Activated CD4-positive, alpha-beta T cell treated with anti-CD3 and anti-CD28 coated beads, Interleukin-10, Interleukin-2, amounts not matched to agents 100 ng/mL and 50 ng/mL, durations not matched to agents 16 hours and 8 hours (primary cell): ENCODE results near the gene TTC39C.

ENCODE experiments used
- DNase-seq: peaks from one replicate; pipeline ENCODE4 v3.0.0-alpha.2; 2020

Gene TTC39C

GRCh38 chr18:23992089-23992940 is 22.2 kb upstream of the TTC39C start:
- peak; percentile 79 for DNase-seq

- no peak for DNase-seq
These were observed 21.6 kb upstream of the TTC39C start for GRCh38 chr18:23992941-23993280.

GRCh38 chr18:23994361-23994902 is 20.1 kb upstream of the TTC39C start:
- DNase-seq: no peak

GRCh38 chr18:23995180-23995579 is 19.4 kb upstream of the TTC39C start:
- no peak for DNase-seq

- no peak for DNase-seq
These were observed 16.5 kb upstream of the TTC39C start for GRCh38 chr18:23998018-23998417.

- DNase-seq: no peak
These were observed 15.7 kb upstream of the TTC39C start for GRCh38 chr18:23998820-23999219.

- peak; percentile 77 for DNase-seq
These were observed 13.7 kb upstream of the TTC39C start for GRCh38 chr18:24000613-24001490.

- DNase-seq: no peak
These were observed 12.1 kb upstream of the TTC39C start for GRCh38 chr18:24002479-24002878.

GRCh38 chr18:24003288-24003687 is 11.3 kb upstream of the TTC39C start:
- DNase-seq: no peak

GRCh38 chr18:24003903-24004640 is 10.5 kb upstream of the TTC39C start:
- DNase-seq: no peak

- DNase-seq: no peak
These were observed 7.7 kb upstream of the TTC39C start for GRCh38 chr18:24006712-24007313.

GRCh38 chr18:24009246-24009645 is 5.3 kb upstream of the TTC39C start:
- no peak for DNase-seq

GRCh38 chr18:24009651-24010333 is 4.8 kb upstream of the TTC39C start:
- DNase-seq: peak; percentile 46

GRCh38 chr18:24010673-24011072 is 3.9 kb upstream of the TTC39C start:
- DNase-seq: no peak

- DNase-seq: peak; percentile 68
These were observed 3.2 kb upstream of the TTC39C start for GRCh38 chr18:24011123-24011917.

GRCh38 chr18:24013051-24013450 is 1.5 kb upstream of the TTC39C start:
- no peak for DNase-seq

- peak; percentile 68 for DNase-seq
These were observed 558 bp downstream of the TTC39C start for GRCh38 chr18:24014986-24015638.

GRCh38 chr18:24015639-24016631 is 1.4 kb downstream of the TTC39C start:
- DNase-seq: peak; percentile 30

GRCh38 chr18:24016643-24017042 is 2.1 kb downstream of the TTC39C start:
- no peak for DNase-seq
